HepG2 (cell line): ENCODE results near the gene GOLPH3. TPM values are rescaled to one million over a fixed set of nuclear protein-coding genes. Genes with fewer than 3 reads are reported as not detected.

Experiments used
- ATAC-seq: fragments of 200-7000 bp; cut with Tn5 transposase; 3 replicates; pipeline ENCODE4 v1.9.1; 2020; ENCODE audit warnings: mild to moderate bottlenecking, moderate library complexity
- BruUV-seq: library from RNA; stranded (reverse); fragments of 400-500 nt; replicated peaks from 2 replicates; lab custom pipeline; 2021; lab: Mats Ljungman, UMichigan
- CTCF ChIA-PET: fragments of 300-600 bp; formaldehyde crosslinking; extraction: SDS; loops from one replicate; lab custom pipeline; 2021; ENCODE audit warnings: low total read pairs, inconsistent platforms, low intra/inter-chr PET ratio; lab: Yijun Ruan, JAX
- POLR2A ChIA-PET: fragments of 350-600 bp; sonication (Branson Sonifier 250); formaldehyde crosslinking; loops from one replicate; lab custom pipeline; 2020; ENCODE audit warnings: antibody characterized with exemption, inconsistent platforms; lab: Yijun Ruan, JAX
- DNase-seq: peaks from one replicate; pipeline ENCODE4 v3.0.0-alpha.2; 2015; ENCODE audit warnings: low spot score
- FAIRE-seq: peaks from 3 replicates; lab custom pipeline; 2011; peaks lifted over from hg19 to GRCh38; lab: Jason Lieb, UNC
- H2AFZ ChIP-seq: one replicate; pipeline ENCODE4 v1.6.1; 2011; ENCODE audit warnings: low read length, inconsistent platforms
- H3K27ac ChIP-seq: fragments of 300-600 bp; 3 replicates; pipeline ENCODE4 v1.8.0; 2011; ENCODE audit warnings: mixed run types, mild to moderate bottlenecking, mixed read lengths, low read length, inconsistent platforms; ENCODE audit not compliant: insufficient read depth; ENCODE audit errors: extremely low read length
- H3K27me3 ChIP-seq, 2 experiments: fragments of 200-600 bp in 1 of 2; 2 replicates in 1 of 2; 3 replicates in 1 of 2; pipeline versions ENCODE4 v1.6.0 to v1.8.0; 2011; ENCODE audit warnings: low read length in 2 of 2, mild to moderate bottlenecking in 2 of 2, moderate library complexity in 2 of 2, inconsistent platforms in 1 of 2; ENCODE audit not compliant: insufficient read depth in 2 of 2, control insufficient read depth in 1 of 2
- H3K36me3 ChIP-seq, 2 experiments: fragments of 200-600 bp in 1 of 2; replicated peaks in 1 of 2; 2 replicates in 1 of 2; 3 replicates in 1 of 2; pipeline versions ENCODE4 v1.5.1 to v1.8.0; 2011; ENCODE audit warnings: low read length in 2 of 2, inconsistent platforms in 1 of 2; ENCODE audit not compliant: insufficient read depth in 2 of 2, control insufficient read depth in 1 of 2
- H3K4me1 ChIP-seq: 2 replicates; pipeline ENCODE4 v1.5.1; 2012; ENCODE audit warnings: low read length, inconsistent platforms; ENCODE audit not compliant: insufficient read depth
- H3K4me2 ChIP-seq: 2 replicates; pipeline ENCODE4 v1.6.0; 2011; ENCODE audit warnings: low read depth, low read length, inconsistent platforms
- H3K4me3 ChIP-seq, 3 experiments: fragments of 200-600 bp in 1 of 3; sonication (generic), shearing (Covaris generic) in 1 of 3; replicated peaks in 1 of 3; 2 replicates each; pipeline ENCODE4 v1.5.1; 2011 to 2016; ENCODE audit warnings: low read length in 3 of 3, inconsistent platforms in 2 of 3, low read depth in 2 of 3, mild to moderate bottlenecking in 2 of 3, control low read depth in 1 of 3, mixed read lengths in 1 of 3; ENCODE audit not compliant: insufficient read depth in 1 of 3
- H3K79me2 ChIP-seq: one replicate; pipeline ENCODE4 v1.6.1; 2011; ENCODE audit warnings: low read length, inconsistent platforms; ENCODE audit not compliant: insufficient read depth
- H3K9ac ChIP-seq: 2 replicates; pipeline ENCODE4 v1.6.0; 2011; ENCODE audit warnings: mild to moderate bottlenecking, low read depth, low read length, inconsistent platforms; ENCODE audit not compliant: insufficient read depth
- H3K9me3 ChIP-seq: 2 replicates; pipeline ENCODE4 v1.5.1; 2012; ENCODE audit warnings: mild to moderate bottlenecking, low read length
- H4K20me1 ChIP-seq: 2 replicates; pipeline ENCODE4 v1.6.0; 2011; ENCODE audit warnings: inconsistent platforms, mild to moderate bottlenecking, low read length, moderate library complexity; ENCODE audit not compliant: insufficient read depth
- CHD4 ChIP-seq: fragments of 200-600 bp; sonication (generic); IDR thresholded peaks from 2 replicates; pipeline ENCODE4 v1.7.0; 2017; ENCODE audit warnings: mild to moderate bottlenecking, low read length, borderline replicate concordance
- FOXK2 ChIP-seq: fragments of 450-650 bp; IDR thresholded peaks from 2 replicates; pipeline ENCODE4 v1.6.1; 2016
- HHEX ChIP-seq: IDR thresholded peaks from 2 replicates; pipeline ENCODE4 v1.6.1; 2016; ENCODE audit warnings: control low read depth
- HOXA9 ChIP-seq: sonication (generic); formaldehyde crosslinking; IDR thresholded peaks from 2 replicates; pipeline ENCODE4 v1.8.1; 2022; ENCODE audit warnings: missing genetic modification reagents, mild to moderate bottlenecking, moderate library complexity, borderline replicate concordance
- NR1H2 ChIP-seq: sonication (generic); formaldehyde crosslinking; IDR thresholded peaks from 2 replicates; pipeline ENCODE4 v1.8.1; 2022; ENCODE audit warnings: low read depth, missing genetic modification reagents, borderline replicate concordance
- PCBP2 ChIP-seq: fragments of 200-400 bp; formaldehyde crosslinking; optimal IDR thresholded peaks from 2 replicates; pipeline ENCODE3; 2018; ENCODE audit warnings: low read length, low read depth; ENCODE audit not compliant: poor library complexity, severe bottlenecking
- SMARCE1 ChIP-seq: fragments of 450-650 bp; IDR thresholded peaks from 2 replicates; pipeline ENCODE4 v1.6.1; 2017; ENCODE audit warnings: borderline replicate concordance
- ZNF121 ChIP-seq: sonication (generic); formaldehyde crosslinking; IDR thresholded peaks from 2 replicates; pipeline ENCODE4 v1.5.0; 2020; ENCODE audit warnings: mild to moderate bottlenecking, missing genetic modification reagents
- ZNF619 ChIP-seq: sonication (generic); formaldehyde crosslinking; IDR thresholded peaks from 2 replicates; pipeline ENCODE4 v1.4.0; 2020; ENCODE audit warnings: mild to moderate bottlenecking, missing genetic modification reagents
- WGBS: methylation state at CpG from one replicate; pipeline ENCODE4 v1.1.6; 2017; ENCODE audit warnings: low lambda C conversion rate; 5-methylcytosine and 5-hydroxymethylcytosine counted together
- in situ Hi-C: cut with HindIII; loops from 2 replicates; pipeline ENCODE4 v1.10.0; 2017; ENCODE audit warnings: low pct_unique_long_range_greater_than_20kb; ENCODE audit not compliant: extremely low pct_ligation_motif_present
- intact Hi-C: fragments of 100-400 bp; cut with micrococcal nuclease; formaldehyde crosslinking; loops from one replicate; pipeline ENCODE4 v1.10.0; 2022; ENCODE audit not compliant: unreplicated experiment
- polyA plus RNA-seq, 8 experiments: library from polyadenylated mRNA; depleted of rRNA in 3 of 8; stranded (reverse) in 7 of 8; unstranded in 1 of 8; fragments of >200 nt; fragmentation: Illumina TruSeq in 4 of 8; extraction: Trizol in 4 of 8; gene quantifications; 2 replicates each; pipeline versions ENCODE4 v1.2.1 to v1.2.3, GENCODE V29; 2011 to 2016; ENCODE audit warnings: low read depth in 4 of 8, missing spikeins in 1 of 8, mixed read lengths in 1 of 8; ENCODE audit not compliant: insufficient read depth in 1 of 8
- total RNA-seq, 5 experiments: library from RNA; depleted of rRNA; stranded (reverse); fragments of >200 nt; fragmentation: Illumina TruSeq; extraction: Trizol; gene quantifications; 2 replicates each; pipeline ENCODE4 v1.2.3, GENCODE V29; 2016; ENCODE audit warnings: low read depth in 1 of 5

GOLPH3 gene
- total and polyA plus RNA-seq, 2 of the 13 experiments (the other 11 are each of a cell fraction or from before 2014, with no cell fraction given), result 59.5 to 84.5 TPM

DNA sequence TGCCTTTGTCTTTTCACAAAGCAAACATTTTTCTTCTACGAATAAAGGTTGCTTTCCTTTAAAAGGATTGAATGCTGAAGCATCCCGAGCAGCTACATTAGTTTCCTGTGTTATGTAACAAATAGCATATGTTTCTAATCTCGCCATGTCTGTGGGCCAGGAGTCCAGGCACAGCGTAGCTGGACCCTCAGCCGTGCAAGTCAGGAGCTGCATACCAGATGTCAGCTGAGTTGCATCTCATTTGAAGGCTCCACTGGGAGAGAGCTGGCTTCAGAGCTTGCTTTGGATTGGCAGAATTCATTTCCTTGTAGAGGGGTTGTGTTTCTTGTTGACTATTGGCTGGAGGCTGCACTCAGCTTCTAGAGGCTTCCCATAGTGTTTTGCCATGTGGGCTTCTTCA lies 16.0 kb upstream of the GOLPH3 start (continued):
- TF ChIP-seq SMARCE1 (no peak), ZNF619 (CRISPR knock-in tag) (no peak), FOXK2 (no peak), HHEX (CRISPR knock-in tag) (no peak), NR1H2 (CRISPR knock-in tag) (no peak)

DNA sequence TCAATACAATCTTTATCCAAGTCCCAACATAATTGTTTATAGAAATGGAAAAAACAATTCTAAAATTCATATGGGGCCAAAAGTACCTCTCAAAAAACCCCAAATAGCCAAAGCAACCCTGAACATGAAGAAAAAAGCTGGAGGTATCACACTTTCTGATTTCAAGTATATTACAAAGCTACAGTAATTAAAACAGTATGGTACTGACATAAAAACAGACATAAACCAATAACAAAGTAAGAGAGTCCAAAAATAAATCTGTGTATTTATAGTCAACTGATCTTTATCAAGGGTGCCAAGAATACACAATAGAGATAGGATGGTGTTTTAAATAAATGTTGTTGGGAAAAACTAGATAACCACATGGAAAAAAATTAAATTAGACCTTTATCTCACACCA lies 13.6 kb upstream of the GOLPH3 start:
- ATAC-seq, result no peak
- Histone ChIP-seq H3K4me1 (peaks cover 4% of the 10 kb centered on the region; the same call in 1 of the 2 replicates), H3K4me2 (no peak overlapping the region), H3K79me2 (no peaks in the 10 kb centered on the region), H3K9me3 (peaks cover 6% of the 10 kb centered on the region; the same call in 1 of the 2 replicates), H4K20me1 (no peaks in the 10 kb centered on the region), H3K9ac (no peak overlapping the region), H3K27me3 (no peaks in the 10 kb centered on the region), H2AFZ (no peak overlapping the region), H3K36me3 (no peaks in the 10 kb centered on the region), H3K4me3 (no peak overlapping the region), H3K27ac (no peak overlapping the region)
- ChIA-PET CTCF (no interaction called here), POLR2A (no interaction called here)
- TF ChIP-seq HOXA9 (CRISPR knock-in tag), result no peak
- peak; percentile 97; the same call in 1 of the 2 replicates for TF ChIP-seq CHD4
- no TSS peak for BruUV-seq
- intact Hi-C loops (no loop called here), in situ Hi-C loops (no loop called here)
- peak; percentile 4 for FAIRE-seq
- no peak for DNase-seq

DNA sequence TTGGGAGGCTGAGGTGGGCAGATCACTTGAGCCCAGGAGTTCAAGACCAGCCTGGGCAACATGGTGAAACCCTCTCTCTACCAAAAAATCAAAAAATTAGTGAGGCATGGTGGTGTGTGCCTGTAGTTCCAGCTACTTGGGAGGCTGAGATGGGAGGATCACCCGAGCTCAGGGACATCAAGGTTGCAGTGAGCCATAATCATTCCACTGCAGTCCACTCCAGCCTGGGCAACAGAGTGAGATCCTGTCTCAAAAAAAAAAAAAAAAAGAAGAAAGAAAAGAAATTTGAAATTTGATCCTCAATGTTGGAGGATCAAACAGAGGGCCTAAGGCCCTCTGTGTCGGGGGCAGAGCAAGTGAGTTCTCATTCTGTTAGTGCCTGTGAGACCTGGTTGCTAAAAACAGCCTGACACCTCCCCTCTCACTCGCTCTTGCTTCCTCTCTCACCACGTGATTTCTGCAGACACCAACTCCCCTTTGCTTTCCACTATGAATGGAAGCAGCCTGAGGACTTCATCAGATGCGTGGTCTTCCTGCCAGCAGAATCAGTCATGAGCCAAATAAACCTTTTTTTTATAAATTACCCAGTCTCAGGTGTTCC lies 8.4 kb upstream of the GOLPH3 start:
- FAIRE-seq, result no peak

More for the DNA sequence above, 8.4 kb upstream of the GOLPH3 start:
- Histone ChIP-seq H2AFZ (no peak overlapping the region), H3K4me1 (peaks cover 9% of the 10 kb centered on the region; the same call in 1 of the 2 replicates), H3K9ac (no peak overlapping the region), H4K20me1 (no peaks in the 10 kb centered on the region)
- in situ Hi-C loops, result no loop called here
- intact Hi-C loops, result no loop called here
- ATAC-seq, result peak; percentile 48; the same call in 1 of the 3 replicates
- BruUV-seq, result no TSS peak
- ChIA-PET POLR2A (no interaction called here), CTCF (no interaction called here)
- 0 out of 2 replicates have a peak, but pooled peaks have one; percentile 65 for TF ChIP-seq ZNF121
- no peak for TF ChIP-seq PCBP2
- TF ChIP-seq, all 625 proteins: peak for 1
- Histone ChIP-seq H3K27ac (no peak overlapping the region), H3K4me2 (peak overlapping the region; percentile 24), H3K27me3 (no peaks in the 10 kb centered on the region), H3K36me3 (no peaks in the 10 kb centered on the region), H3K4me3 (no peak overlapping the region), H3K79me2 (no peaks in the 10 kb centered on the region), H3K9me3 (peaks cover 2% of the 10 kb centered on the region; the same call in 1 of the 2 replicates)
- no peak for DNase-seq
- 30% methylated on average over 5 of the region's 5 CpGs for WGBS
